Right atrium auricular region (tissue), 2 donors: ENCODE results near the gene ATP8B4. TPM values are rescaled to one million over a fixed set of nuclear protein-coding genes. Genes with fewer than 3 reads are reported as not detected.
"Not testable (repeated sequence)": the region's sequence is repeated elsewhere in the genome, so short reads cannot be mapped to it uniquely, and the experiment has no call there.

Experiments used
- DNase-seq: peaks from one replicate; pipeline ENCODE4 v3.0.0-alpha.2; 2019; ENCODE audit warnings: low spot score
- H3K27ac ChIP-seq, 2 donors: fragments of 200-600 bp; sonication (generic); 1 replicate in 1 of 2; 2 replicates in 1 of 2; pipeline ENCODE4 v1.5.1; 2016 to 2019
- H3K27me3 ChIP-seq, 2 donors: fragments of 200-600 bp; sonication (generic); one replicate each; pipeline versions ENCODE4 v1.5.1 to v1.6.0; 2017 to 2019
- H3K36me3 ChIP-seq: fragments of 200-600 bp; sonication (generic); one replicate; pipeline ENCODE4 v1.5.1; 2016
- H3K4me1 ChIP-seq, 2 donors: fragments of 200-600 bp; sonication (generic); one replicate each; pipeline versions ENCODE4 v1.5.1 to v1.6.0; 2017 to 2019
- H3K4me3 ChIP-seq, 2 donors: fragments of 200-600 bp; sonication (generic); 1 replicate in 1 of 2; 2 replicates in 1 of 2; pipeline ENCODE4 v1.5.1; 2017 to 2019; ENCODE audit warnings: mild to moderate bottlenecking in 1 of 2, moderate library complexity in 1 of 2
- H3K9me3 ChIP-seq, 2 donors: fragments of 200-600 bp; sonication (generic); one replicate each; pipeline ENCODE4 v1.5.1; 2019
- CTCF ChIP-seq, 2 donors: fragments of 200-600 bp; sonication (generic); IDR thresholded peaks; one replicate each; pipeline ENCODE4 v1.5.1; 2019; ENCODE audit warnings: antibody characterized with exemption in 2 of 2
- total RNA-seq, 2 donors: library from RNA; depleted of rRNA; stranded (reverse); fragments of >200 nt; gene quantifications; one replicate each; pipeline ENCODE4 v1.1.0, GENCODE V29; 2016

Gene ATP8B4
- total RNA-seq, 2 donors from 2014 or later = 2.0 to 2.5 TPM

- Histone ChIP-seq H3K9me3 (no peaks in the 10 kb centered on the region), H3K4me1 (peaks cover 0 to 4% of the 10 kb centered on the region in 2 donors), H3K27ac (no peak overlapping the region), H3K27me3 (no peaks in the 10 kb centered on the region), H3K36me3 (no peaks in the 10 kb centered on the region), H3K4me3 (no peak overlapping the region)
- DNase-seq = no peak
- TF ChIP-seq CTCF (IDR thresholded peaks at IDR 0.05) = no peak
Measured at GRCh38 chr15:50106457-50106856, 12.6 kb downstream of the ATP8B4 start.

GRCh38 chr15:50100486-50100885 is 18.5 kb downstream of the ATP8B4 start:
- Histone ChIP-seq H3K36me3 (no peaks in the 10 kb centered on the region), H3K4me3 (no peak overlapping the region), H3K27me3 (no peaks in the 10 kb centered on the region), H3K4me1 (no peaks in the 10 kb centered on the region), H3K9me3 (no peaks in the 10 kb centered on the region), H3K27ac (no peak overlapping the region)
- DNase-seq = no peak
- TF ChIP-seq CTCF (IDR thresholded peaks at IDR 0.05) = no peak

GRCh38 chr15:50098545-50098944 is 20.5 kb downstream of the ATP8B4 start:
- TF ChIP-seq CTCF (IDR thresholded peaks at IDR 0.05) = no peak
- Histone ChIP-seq H3K4me3 (no peak overlapping the region), H3K36me3 (no peaks in the 10 kb centered on the region), H3K27me3 (no peaks in the 10 kb centered on the region), H3K4me1 (no peaks in the 10 kb centered on the region), H3K27ac (no peak overlapping the region), H3K9me3 (no peaks in the 10 kb centered on the region)
- no peak for DNase-seq

- Histone ChIP-seq H3K36me3 (no peaks in the 10 kb centered on the region), H3K9me3 (no peaks in the 10 kb centered on the region), H3K27ac (no peak overlapping the region), H3K27me3 (no peaks in the 10 kb centered on the region), H3K4me3 (no peak overlapping the region), H3K4me1 (no peaks in the 10 kb centered on the region)
- no peak for DNase-seq
- no peak for TF ChIP-seq CTCF (IDR thresholded peaks at IDR 0.05)
Measured at GRCh38 chr15:50095938-50096821, 22.9 kb downstream of the ATP8B4 start.

GRCh38 chr15:50089386-50089785 is 29.6 kb downstream of the ATP8B4 start:
- not testable (repeated sequence) for H3K9me3 ChIP-seq, H3K27ac ChIP-seq, H3K4me3 ChIP-seq, H3K4me1 ChIP-seq, DNase-seq, H3K36me3 ChIP-seq, H3K27me3 ChIP-seq

GRCh38 chr15:50084932-50085331 is 34.1 kb downstream of the ATP8B4 start:
- H3K4me3 ChIP-seq = no peak overlapping the region
- no peaks in the 10 kb centered on the region for H3K27me3 ChIP-seq
- no peak overlapping the region for H3K27ac ChIP-seq
- no peaks in the 10 kb centered on the region for H3K4me1 ChIP-seq
- H3K36me3 ChIP-seq = no peaks in the 10 kb centered on the region
- TF ChIP-seq CTCF (IDR thresholded peaks at IDR 0.05) = no peak
- DNase-seq = no peak
- no peaks in the 10 kb centered on the region for H3K9me3 ChIP-seq
